Left forelimb (tissue), 1 donor: Measurements from ENCODE around the gene BMP8B.
"Not testable (repeated sequence)": the region's sequence is repeated elsewhere in the genome, so short reads cannot be mapped to it uniquely, and the experiment has no call there.

Experiments
- DNase-seq: peaks from one replicate; pipeline ENCODE4 v3.0.0-alpha.2; 2018; ENCODE audit warnings: low spot score

Gene BMP8B

DNA sequence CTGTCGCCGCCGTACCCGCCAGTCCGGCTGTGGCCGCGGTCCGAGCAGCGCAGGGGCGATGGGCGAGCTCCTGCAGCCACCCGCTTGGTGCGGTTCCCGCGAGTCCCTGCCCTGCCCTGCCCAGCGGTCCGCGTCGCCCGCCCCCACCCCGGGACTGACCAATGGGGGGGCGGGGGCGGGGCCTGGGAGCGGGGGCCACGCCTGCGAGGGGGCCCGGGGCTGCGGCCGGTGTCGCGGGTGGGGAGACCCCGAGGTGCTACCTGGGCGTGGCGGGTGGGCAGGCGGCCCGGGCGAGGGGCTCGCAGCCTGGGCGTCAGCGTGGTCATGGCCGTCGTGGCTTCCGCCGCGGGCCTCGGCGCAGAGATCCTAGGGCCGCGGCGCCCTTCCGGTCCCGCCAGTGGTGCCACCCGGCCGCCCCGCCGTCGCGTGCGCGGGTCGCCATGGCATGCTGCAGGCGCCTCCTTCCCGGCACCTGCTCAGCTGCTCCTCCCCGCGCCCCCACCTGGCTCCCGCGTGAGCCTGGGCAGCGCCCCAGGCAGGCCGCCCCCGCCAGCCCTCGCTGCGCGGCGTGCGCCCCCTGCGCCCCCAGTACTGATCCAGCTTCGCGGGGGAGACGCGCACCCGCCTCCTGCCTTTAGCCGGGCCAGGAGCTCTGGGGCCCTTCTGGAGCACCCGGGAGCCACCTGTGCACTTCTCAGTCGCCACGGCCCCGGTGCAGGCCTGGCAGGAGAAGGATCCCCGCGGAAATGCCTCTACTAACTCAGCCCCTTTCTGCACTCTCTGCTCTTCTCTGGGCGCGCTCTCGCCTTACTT is at the start of gene BMP8B:
TSS of gene BMP8B (minus strand) at position 108 of the 813 bp plus-strand sequence. CDS start 380 bp downstream, outside the sequence.
- DNase-seq: no peak

DNA sequence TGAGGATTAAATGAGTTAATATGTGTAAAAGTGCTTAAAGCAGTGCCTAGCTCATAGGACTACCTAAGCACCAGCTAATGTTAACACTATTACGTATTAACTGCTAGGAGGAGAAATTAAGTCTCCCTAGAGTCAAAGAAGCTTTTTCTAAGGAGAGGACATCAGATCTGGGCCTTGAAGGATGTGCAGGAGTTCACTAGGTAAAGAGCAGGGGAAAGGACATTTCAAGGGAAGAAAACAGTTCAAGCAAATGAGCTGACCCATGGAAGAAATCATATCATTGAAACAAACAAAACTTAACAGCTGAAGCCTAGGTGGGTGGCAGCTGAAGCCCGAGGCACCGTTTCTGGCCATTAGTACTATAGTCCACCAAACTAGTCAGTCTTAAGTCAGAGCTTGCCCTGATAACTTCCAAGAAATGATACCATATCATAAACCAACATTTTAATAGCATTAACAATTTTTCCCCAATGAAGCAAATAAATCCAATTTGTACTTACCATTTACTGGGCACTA is 48.0 kb upstream of the BMP8B start:
- DNase-seq: no peak

GRCh38 chr1:39835935-39836594 is 47.4 kb upstream of the BMP8B start:
- no peak for DNase-seq

GRCh38 chr1:39835110-39835509 is 46.4 kb upstream of the BMP8B start:
- no peak for DNase-seq

DNA sequence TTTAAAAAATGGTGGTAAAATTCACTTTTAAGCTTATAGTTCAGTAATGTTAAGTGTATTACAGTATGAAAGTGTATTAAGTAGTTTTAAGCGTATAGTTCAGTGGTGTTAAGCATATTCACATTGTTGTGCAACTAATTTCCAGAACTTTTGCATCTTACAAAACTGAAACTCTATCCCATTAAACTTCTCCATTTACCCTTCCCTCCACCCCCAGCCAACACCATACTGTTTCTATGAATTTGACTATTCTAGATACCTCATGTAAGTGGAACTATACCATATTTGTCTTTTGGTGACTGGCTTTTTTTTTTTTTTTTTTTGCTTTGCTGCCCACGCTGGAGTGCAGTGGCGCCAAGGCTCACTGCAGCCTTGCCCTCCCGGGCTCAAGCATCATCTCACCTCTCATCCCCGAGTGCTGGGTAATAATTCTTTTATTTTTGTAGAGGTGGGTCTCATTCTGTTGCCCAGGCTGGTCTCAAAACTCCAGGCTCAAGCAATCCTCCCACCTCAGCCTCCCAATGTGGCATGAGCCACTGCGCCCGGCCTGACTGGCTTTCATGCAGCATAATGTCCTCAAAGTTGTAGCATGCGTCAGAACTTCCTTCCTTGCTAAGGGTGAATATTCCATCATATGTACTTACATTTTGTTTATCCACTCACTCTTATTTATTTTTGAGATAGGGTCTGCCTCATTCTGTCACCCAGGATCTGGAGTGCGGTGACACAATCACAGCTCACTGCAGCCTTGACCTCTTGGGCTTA is 45.1 kb upstream of the BMP8B start:
- no peak for DNase-seq

DNA sequence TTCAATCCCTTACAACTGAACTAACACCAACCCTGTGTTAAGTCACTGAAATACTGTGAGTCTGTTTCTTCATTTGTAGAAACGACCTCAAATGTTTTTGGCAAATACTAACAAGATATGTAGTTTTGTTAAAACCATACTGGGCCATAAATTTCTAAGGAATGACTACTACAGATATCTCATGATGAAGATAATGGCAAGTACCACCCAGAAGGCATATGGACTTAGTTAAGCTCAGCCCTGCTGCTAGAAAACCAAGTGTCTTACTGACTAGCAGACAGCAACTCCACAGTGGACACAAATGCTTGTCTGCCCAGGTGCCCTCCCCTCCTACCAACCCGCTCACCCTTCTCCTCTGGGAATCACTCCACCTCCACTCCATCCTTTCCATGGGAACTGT is 44.5 kb upstream of the BMP8B start:
- no peak for DNase-seq

DNA sequence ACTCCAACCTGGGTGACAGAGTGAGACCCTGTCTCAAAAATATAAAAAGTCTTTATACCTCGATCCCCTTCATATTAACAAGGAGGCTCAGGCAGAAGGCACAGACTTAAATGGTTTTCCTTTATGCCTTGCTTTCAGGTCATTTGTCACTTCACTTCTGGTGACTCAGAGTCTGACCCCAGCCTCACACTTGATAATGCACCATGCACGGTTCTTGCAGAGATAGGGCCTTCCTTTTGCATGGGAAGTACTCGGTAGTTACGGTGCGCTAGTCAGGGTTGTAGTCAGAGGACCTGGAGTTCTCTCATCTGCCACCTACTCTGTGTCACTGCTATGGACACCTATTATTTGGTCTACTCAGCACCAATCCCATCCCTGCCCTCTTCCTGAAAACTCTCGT is 43.6 kb upstream of the BMP8B start:
- no peak for DNase-seq

DNA sequence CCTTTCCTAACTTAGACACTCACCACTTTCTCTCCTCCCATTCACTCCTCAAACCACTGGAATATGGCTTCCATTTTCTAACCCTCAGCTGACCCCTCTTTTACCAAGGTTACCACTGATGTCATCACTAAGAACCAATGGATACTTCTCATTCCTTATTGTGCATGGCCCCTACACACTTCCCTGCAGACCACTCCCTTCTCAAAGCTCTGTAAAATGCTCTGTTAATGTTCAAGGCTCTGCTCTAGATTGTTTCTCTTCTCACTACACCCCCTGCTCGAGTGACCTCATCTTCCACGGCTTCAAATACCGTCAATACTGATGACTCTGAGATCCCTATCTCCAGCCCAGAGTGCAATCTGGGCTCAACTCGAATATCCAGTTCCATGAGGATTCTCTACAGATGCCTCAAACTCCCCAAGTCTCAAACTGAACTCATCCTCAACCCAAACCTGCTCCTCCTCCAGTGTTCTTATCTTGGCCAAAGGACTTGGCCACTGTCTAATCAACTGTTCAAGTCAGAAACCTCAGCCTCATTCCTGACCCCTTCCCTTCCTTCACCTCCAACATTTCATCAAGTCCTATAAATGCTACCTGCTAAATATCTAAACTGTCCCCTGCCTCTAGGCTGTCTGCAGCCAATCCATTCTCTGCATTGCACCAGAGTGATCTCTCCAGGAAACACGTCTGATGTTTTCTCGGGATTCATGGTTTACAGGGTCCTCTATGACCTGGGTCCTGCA is 41.3 kb upstream of the BMP8B start:
- DNase-seq: no peak

DNA sequence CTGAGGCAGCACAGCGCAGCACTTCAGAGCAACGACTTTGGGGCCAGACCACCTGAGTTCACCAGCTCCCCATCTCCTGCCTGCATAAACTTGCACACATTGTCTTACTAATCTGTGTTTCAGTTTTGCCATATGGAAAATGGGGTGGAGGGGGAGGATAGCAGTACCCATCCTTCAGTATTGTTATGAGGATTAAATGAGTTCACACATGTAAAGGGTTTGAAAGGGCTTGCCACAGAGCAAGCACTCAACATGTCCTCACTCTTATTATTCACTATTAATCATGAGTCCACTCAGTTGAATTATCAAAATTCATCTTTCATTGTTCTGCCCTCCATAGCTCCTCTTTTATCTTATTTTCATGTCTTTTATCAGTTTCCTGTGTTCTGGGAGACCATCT is 40.1 kb upstream of the BMP8B start:
- DNase-seq: no peak

DNA sequence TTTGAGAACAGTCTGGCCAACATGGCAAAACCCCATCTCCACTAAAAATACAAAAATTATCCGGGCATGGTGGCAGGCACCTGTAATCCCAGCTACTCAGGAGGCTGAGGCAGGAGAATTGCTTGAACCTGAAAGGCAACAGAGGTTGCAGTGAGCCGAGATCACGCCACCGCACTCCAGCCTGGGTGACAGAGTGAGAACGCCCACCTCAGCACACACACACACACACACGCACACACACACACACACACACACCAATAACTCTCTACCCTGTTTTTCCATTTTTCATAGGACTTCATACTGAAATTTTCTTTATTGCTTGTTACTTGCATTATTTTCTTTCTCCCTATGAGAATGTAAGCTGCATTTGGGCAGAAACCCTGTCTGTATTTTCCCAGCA is 39.6 kb upstream of the BMP8B start:
- not testable (repeated sequence) for DNase-seq

DNA sequence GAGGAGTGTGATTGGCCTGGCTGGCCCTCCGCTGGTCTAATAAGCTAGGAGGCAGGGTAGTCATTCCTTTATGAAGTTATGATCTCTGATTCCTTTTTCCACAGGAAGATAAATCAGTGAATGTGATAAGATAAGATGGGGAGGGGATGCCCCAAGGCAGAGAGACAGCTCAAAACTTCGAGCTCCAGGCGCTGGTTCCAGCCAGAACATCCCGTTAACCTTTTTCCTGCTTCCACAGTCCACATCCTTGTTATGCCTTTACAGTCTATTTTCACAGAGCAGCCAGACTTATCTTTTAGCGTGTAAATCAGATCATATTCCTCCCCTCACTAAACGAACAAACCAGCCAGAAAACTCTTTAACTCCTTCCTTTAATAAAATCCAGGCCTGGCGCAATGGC is 38.5 kb upstream of the BMP8B start:
- DNase-seq: no peak

DNA sequence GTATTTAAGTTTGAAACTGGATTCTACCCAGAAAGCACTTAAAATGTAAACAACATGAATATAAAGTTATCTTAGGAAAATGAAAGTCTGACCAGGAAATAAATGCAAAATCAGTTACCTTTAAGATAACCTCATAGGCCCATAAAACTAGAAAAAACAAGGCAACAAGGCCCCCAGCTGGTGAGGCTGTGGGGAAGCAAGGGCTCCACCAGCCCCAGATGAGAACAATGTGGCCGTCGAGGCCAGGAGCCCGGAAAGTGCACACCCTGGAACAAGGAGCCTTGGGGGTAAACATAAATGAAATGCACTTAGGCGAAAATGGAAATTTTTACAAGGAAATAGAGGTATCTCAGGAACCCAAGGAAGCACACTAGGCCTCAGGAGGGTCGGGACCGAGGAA is 37.9 kb upstream of the BMP8B start:
- no peak for DNase-seq

DNA sequence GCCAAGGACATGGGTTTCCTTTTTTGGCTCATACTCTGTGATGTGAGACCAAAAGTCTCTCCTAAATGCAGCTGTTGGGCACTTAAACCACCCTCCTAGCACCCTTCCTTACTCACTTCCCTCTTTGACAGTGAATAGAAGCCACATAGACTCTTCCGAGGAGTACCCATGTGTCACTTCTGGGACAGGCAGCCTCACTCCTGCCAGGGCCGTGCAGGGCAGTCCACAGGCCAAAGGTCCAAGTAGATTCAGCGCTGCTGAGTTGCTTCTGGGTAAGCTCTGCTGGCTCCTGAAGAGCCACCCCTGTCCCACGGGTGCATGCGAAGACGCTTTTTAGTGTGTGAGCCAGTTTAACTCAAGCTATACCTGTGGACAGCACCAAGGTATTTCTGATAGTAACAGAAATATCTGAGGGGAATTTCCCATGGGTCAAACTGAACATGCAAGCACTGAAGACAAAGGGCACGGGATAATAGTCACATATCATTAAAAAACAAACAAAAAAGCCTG is 36.8 kb upstream of the BMP8B start:
- DNase-seq: no peak

DNA sequence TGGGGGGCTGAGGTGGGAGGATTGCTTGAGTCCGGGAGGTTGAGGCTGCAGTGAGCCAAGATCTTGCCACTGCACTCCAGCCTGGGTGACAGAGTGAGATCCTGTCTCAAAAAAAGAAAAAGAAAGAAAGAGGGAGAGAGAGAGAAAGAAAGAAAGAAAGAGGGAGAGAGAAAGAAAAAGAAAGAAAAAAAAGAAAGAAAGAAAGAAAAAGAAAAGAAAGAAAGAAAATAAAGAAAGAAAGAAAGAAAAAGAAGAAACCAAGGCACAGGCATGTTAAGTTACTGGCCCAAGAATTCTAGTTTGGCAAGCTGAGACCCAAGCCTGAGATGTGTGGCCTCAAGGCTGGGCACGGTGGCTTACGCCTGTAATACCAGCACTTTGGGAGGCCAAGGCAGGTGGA is 34.8 kb upstream of the BMP8B start:
- not testable (repeated sequence) for DNase-seq

- DNase-seq: no peak
These were observed 33.5 kb upstream of the BMP8B start for GRCh38 chr1:39822146-39822545.

- no peak for DNase-seq
These were observed 30.6 kb upstream of the BMP8B start for GRCh38 chr1:39819091-39819812.

- DNase-seq: no peak
These were observed 29.8 kb upstream of the BMP8B start for GRCh38 chr1:39818482-39818881.

DNA sequence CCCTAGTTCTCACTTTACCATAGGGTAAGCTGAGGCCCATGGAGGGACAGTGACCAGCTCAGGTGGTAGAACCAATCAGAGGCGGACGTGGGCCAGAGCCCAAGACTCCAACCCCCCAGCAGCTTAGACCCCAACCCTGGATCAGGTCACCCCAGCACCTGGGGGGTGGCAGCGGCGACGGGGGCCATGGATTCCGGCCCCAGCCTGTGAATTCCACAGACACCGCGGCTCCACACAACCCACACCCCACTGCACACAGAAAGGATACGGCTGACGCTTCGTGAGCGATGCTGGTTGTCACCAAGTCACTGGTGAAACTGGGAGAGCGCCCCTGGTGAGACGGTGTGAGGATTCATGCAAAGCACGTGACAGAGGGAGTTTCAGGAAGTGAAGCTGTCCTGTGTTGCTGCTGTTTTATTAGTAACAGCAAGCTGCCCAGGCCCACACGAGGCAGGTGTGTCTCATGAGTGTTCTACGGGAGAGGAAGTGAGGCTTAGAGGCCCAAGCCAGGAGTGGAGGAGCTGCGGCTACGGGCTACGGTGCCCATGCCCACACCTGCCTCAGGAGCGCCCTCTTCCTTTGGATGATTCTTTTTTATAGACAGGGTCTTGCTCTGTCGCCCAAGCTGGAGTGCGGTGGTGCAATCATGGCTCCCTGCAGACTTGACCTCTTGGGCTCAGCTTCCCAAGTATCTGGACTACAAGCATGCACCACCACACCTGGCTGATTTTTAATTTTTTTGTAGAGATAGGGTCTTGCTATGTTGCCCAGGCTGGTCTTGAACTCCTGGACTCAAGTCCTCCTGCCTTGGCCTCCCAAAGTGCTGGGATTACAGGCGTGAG is 28.6 kb upstream of the BMP8B start:
- not testable (repeated sequence) for DNase-seq

DNA sequence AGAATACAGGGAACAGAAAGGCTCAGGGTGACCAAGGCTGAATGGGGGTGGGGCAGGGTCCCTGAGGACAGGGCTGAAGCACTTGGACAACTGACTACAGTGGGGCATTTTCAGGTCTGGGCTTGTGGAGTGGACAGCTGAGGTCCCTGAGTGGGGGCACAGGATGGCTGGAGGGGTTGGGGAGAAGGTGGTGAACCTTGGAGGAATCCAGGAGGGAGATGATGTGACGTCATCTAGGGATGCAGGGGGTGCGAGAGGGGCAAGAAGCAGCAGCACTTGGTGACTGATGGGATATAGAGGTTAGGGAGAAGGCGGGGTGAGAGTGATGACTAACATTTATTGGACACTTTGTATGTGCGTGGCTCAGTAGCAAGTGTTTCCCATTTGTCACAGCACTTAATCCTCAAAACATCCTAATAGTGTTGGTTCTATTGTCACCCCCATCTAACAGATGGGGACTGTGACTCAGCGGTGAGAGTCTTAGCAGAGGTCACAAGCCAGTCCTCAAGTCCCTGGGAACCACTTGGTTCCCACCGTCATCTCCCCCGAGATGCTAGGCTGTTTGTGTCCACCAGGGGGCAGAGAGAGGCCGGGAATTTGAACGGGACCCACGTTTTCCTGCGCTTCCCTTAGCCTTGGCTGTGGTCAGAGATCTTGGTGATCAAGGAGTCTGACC is 27.9 kb upstream of the BMP8B start:
- peak; percentile 78 for DNase-seq
